ENCODE data around the gene IFT74.

GRCh38 chr9:26947736-26948135 lies 8.5 kb upstream of the IFT74 start:
- no peak for TF ChIP-seq POLR2AphosphoS5 (IDR thresholded peaks at IDR 0.05)
- TF ChIP-seq POLR2A (IDR thresholded peaks at IDR 0.05), result no peak
- no peak for TF ChIP-seq CTCF (IDR thresholded peaks at IDR 0.05)
